H9 (cell line): ENCODE results near the gene SLC38A9. TPM values are rescaled to one million over a fixed set of nuclear protein-coding genes. Genes with fewer than 3 reads are reported as not detected.

Experiments used
- DNase-seq: peaks from one replicate; pipeline ENCODE4 v3.0.0-alpha.2; 2017
- H2AFZ ChIP-seq: one replicate; pipeline ENCODE4 v1.6.1; 2013; ENCODE audit warnings: mild to moderate bottlenecking, low read length, control low read depth, moderate library complexity
- H2AK5ac ChIP-seq: 2 replicates; pipeline ENCODE4 v1.6.1; 2013; ENCODE audit warnings: low read length, control low read depth, mixed read lengths; ENCODE audit not compliant: insufficient read length
- H2BK120ac ChIP-seq: one replicate; pipeline ENCODE4 v1.6.1; 2013; ENCODE audit warnings: low read depth, mild to moderate bottlenecking, low read length, control low read depth, inconsistent platforms; ENCODE audit not compliant: poor library complexity, severe bottlenecking
- H2BK12ac ChIP-seq: 2 replicates; pipeline ENCODE4 v1.6.1; 2013; ENCODE audit warnings: low read length, control low read depth, mixed read lengths, low read depth; ENCODE audit not compliant: insufficient read length
- H2BK15ac ChIP-seq: 2 replicates; pipeline ENCODE4 v1.6.1; 2013; ENCODE audit warnings: low read depth, low read length, control low read depth
- H2BK20ac ChIP-seq: one replicate; pipeline ENCODE4 v1.6.1; 2013; ENCODE audit warnings: low read depth, mild to moderate bottlenecking, low read length, control low read depth, inconsistent platforms; ENCODE audit not compliant: poor library complexity, severe bottlenecking
- H2BK5ac ChIP-seq: 2 replicates; pipeline ENCODE4 v1.6.1; 2013; ENCODE audit warnings: low read length, control low read depth, mixed read lengths; ENCODE audit not compliant: insufficient read length
- H3K14ac ChIP-seq: 2 replicates; pipeline ENCODE4 v1.6.1; 2013; ENCODE audit warnings: low read length, control low read depth; ENCODE audit not compliant: insufficient read depth
- H3K18ac ChIP-seq: 2 replicates; pipeline ENCODE4 v1.6.1; 2013; ENCODE audit warnings: low read depth, mild to moderate bottlenecking, mixed read lengths, low read length, control low read depth; ENCODE audit not compliant: insufficient read length
- H3K23ac ChIP-seq: 2 replicates; pipeline ENCODE4 v1.6.1; 2013; ENCODE audit warnings: low read length, control low read depth, mixed read lengths, low read depth; ENCODE audit not compliant: insufficient read length
- H3K23me2 ChIP-seq: 2 replicates; pipeline ENCODE4 v1.6.1; 2013; ENCODE audit warnings: low read depth, mild to moderate bottlenecking, mixed read lengths, low read length, control low read depth; ENCODE audit not compliant: insufficient read length, poor library complexity, severe bottlenecking
- H3K27ac ChIP-seq: 2 replicates; pipeline ENCODE4 v1.5.1; 2013; ENCODE audit warnings: low read length, control low read depth, mixed read lengths, low read depth; ENCODE audit not compliant: insufficient read length
- H3K27me3 ChIP-seq: 2 replicates; pipeline ENCODE4 v1.6.1; 2013; ENCODE audit warnings: low read length, control low read depth, inconsistent platforms; ENCODE audit not compliant: insufficient read depth
- H3K4ac ChIP-seq: 2 replicates; pipeline ENCODE4 v1.6.1; 2013; ENCODE audit warnings: low read depth, mild to moderate bottlenecking, control low read depth, inconsistent platforms, low read length, moderate library complexity
- H3K4me1 ChIP-seq: 2 replicates; pipeline ENCODE4 v1.6.1; 2013; ENCODE audit warnings: low read length, control low read depth, inconsistent platforms; ENCODE audit not compliant: insufficient read depth
- H3K4me2 ChIP-seq: 2 replicates; pipeline ENCODE4 v1.6.1; 2013; ENCODE audit warnings: low read length, control low read depth, mixed read lengths; ENCODE audit not compliant: insufficient read length, insufficient read depth
- H3K56ac ChIP-seq: 2 replicates; pipeline ENCODE4 v1.6.1; 2013; ENCODE audit warnings: low read depth, mild to moderate bottlenecking, mixed read lengths, low read length, control low read depth; ENCODE audit not compliant: insufficient read length
- H3K79me1 ChIP-seq: 2 replicates; pipeline ENCODE4 v1.6.1; 2013; ENCODE audit warnings: low read depth, mild to moderate bottlenecking, moderate library complexity, low read length, control low read depth, inconsistent platforms; ENCODE audit not compliant: insufficient read depth, poor library complexity, severe bottlenecking
- H3K79me2 ChIP-seq: 2 replicates; pipeline ENCODE4 v1.6.1; 2013; ENCODE audit warnings: low read length, control low read depth, inconsistent platforms; ENCODE audit not compliant: insufficient read depth
- H3K9ac ChIP-seq: 2 replicates; pipeline ENCODE4 v1.6.1; 2013; ENCODE audit warnings: low read length, control low read depth, mixed read lengths; ENCODE audit not compliant: insufficient read length; ENCODE audit errors: extremely low read depth
- H3K9me3 ChIP-seq: one replicate; pipeline ENCODE4 v1.6.1; 2013; ENCODE audit warnings: low read depth, low read length, inconsistent platforms; ENCODE audit not compliant: control insufficient read depth
- H3T11ph ChIP-seq: one replicate; pipeline ENCODE4 v1.6.1; 2013; ENCODE audit warnings: mild to moderate bottlenecking, low read length, control low read depth, inconsistent platforms
- H4K20me1 ChIP-seq: one replicate; pipeline ENCODE4 v1.6.1; 2013; ENCODE audit not compliant: control insufficient read depth, insufficient read length, insufficient read depth
- H4K5ac ChIP-seq: 2 replicates; pipeline ENCODE4 v1.6.1; 2013; ENCODE audit warnings: low read depth, mild to moderate bottlenecking, mixed read lengths, low read length, control low read depth; ENCODE audit not compliant: insufficient read length
- H4K8ac ChIP-seq: replicated peaks from 2 replicates; pipeline ENCODE4 v1.6.1; 2013; ENCODE audit warnings: low read length, control low read depth, mixed read lengths, low read depth; ENCODE audit not compliant: insufficient read length
- H4K91ac ChIP-seq: 2 replicates; pipeline ENCODE4 v1.6.1; 2013; ENCODE audit warnings: low read depth, mild to moderate bottlenecking, moderate library complexity, mixed read lengths, low read length, control low read depth; ENCODE audit not compliant: insufficient read length
- H3K27ac Mint-ChIP-seq, 3 experiments: 2 replicates in 2 of 3; 3 replicates in 1 of 3; pipeline ENCODE4 v1.8.0; 2020 to 2021; ENCODE audit warnings: mixed read lengths in 3 of 3, mild to moderate bottlenecking in 1 of 3, moderate library complexity in 1 of 3
- H3K27me3 Mint-ChIP-seq: 2 replicates; pipeline ENCODE4 v1.8.0; 2021; ENCODE audit warnings: low read depth, mild to moderate bottlenecking, moderate library complexity, mixed read lengths
- H3K36me3 Mint-ChIP-seq, 3 experiments: 2 replicates in 2 of 3; 3 replicates in 1 of 3; pipeline ENCODE4 v1.8.0; 2020 to 2021; ENCODE audit warnings: low read depth in 3 of 3, mixed read lengths in 3 of 3; ENCODE audit not compliant: insufficient read depth in 1 of 3
- H3K4me1 Mint-ChIP-seq, 2 experiments: 2 replicates each; pipeline ENCODE4 v1.8.0; 2020; ENCODE audit warnings: mixed read lengths in 2 of 2
- H3K4me3 Mint-ChIP-seq, 2 experiments: 2 replicates in 1 of 2; 3 replicates in 1 of 2; pipeline ENCODE4 v1.8.0; 2020 to 2021; ENCODE audit warnings: mild to moderate bottlenecking in 2 of 2, mixed read lengths in 2 of 2, moderate library complexity in 1 of 2
- H3K9me3 Mint-ChIP-seq, 2 experiments: 2 replicates in 1 of 2; 3 replicates in 1 of 2; pipeline ENCODE4 v1.8.0; 2020; ENCODE audit warnings: mild to moderate bottlenecking in 2 of 2, mixed read lengths in 2 of 2, moderate library complexity in 1 of 2
- total RNA-seq: library from RNA; stranded (reverse); gene quantifications from 2 replicates; pipeline ENCODE4 v1.2.1, GENCODE V29; 2021
- TF ChIP-seq, protein P1 (sequence below): fragments of 200-600 bp; sonication (generic); conservative IDR thresholded peaks from 3 replicates; pipeline ENCODE4 v1.8.0; 2021; ENCODE audit warnings: antibody characterized with exemption, mild to moderate bottlenecking

The SLC38A9 gene
- total RNA-seq, 1 experiment from 2014 or later, result 48.5 TPM

DNA sequence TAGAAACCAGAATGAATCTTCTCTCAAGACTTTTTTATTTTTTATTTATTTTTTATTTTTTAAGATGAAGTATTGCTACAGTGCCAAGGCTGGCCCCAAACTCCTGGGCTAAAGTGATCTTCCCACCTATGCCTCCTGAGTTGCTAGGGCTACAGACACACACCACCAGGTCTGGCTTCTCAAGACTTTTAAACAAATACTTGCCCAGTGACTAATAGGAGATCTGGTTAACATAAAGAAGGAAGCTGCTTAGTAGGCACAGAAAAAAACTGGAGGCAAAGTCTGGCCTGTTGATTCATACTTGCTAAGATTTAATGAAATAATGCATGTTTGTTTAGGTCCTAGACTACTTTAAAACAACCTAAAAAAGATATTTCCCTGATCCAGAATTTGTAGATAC is 43.8 kb downstream of the SLC38A9 start:
- no peaks in the 10 kb centered on the region for H4K20me1 ChIP-seq
- H3K9me3 ChIP-seq, result no peaks in the 10 kb centered on the region
- DNase-seq, result no peak
- Mint-ChIP-seq H3K9me3 (no peaks in the 10 kb centered on the region), H3K4me1 (peaks cover 0 to 6% of the 10 kb centered on the region in 2 experiments; a peak in 1 of 4 replicates), H3K27me3 (no peaks in the 10 kb centered on the region), H3K27ac (peak overlapping the region in 1 of 3 experiments; percentile 85; a peak in 3 of 7 replicates), H3K36me3 (peaks cover 0 to 27% (median 20%) of the 10 kb centered on the region in 3 experiments; a peak in 6 of 7 replicates), H3K4me3 (no peak overlapping the region)
- no peak overlapping the region for H2AK5ac ChIP-seq
- no peak overlapping the region for H2BK15ac ChIP-seq
- no peak overlapping the region for H2AFZ ChIP-seq
- no peak overlapping the region for H3K23ac ChIP-seq
- H3K4ac ChIP-seq, result no peak overlapping the region
- H3K14ac ChIP-seq, result no peak overlapping the region
- no peak overlapping the region for H3K9ac ChIP-seq
- H3K27me3 ChIP-seq, result no peaks in the 10 kb centered on the region
- no peak overlapping the region for H4K5ac ChIP-seq
- H3K79me2 ChIP-seq, result no peaks in the 10 kb centered on the region
- H2BK20ac ChIP-seq, result no peak overlapping the region
- no peak overlapping the region for H2BK5ac ChIP-seq
- H4K8ac ChIP-seq, result no peak overlapping the region
- TF ChIP-seq, protein P1, sequence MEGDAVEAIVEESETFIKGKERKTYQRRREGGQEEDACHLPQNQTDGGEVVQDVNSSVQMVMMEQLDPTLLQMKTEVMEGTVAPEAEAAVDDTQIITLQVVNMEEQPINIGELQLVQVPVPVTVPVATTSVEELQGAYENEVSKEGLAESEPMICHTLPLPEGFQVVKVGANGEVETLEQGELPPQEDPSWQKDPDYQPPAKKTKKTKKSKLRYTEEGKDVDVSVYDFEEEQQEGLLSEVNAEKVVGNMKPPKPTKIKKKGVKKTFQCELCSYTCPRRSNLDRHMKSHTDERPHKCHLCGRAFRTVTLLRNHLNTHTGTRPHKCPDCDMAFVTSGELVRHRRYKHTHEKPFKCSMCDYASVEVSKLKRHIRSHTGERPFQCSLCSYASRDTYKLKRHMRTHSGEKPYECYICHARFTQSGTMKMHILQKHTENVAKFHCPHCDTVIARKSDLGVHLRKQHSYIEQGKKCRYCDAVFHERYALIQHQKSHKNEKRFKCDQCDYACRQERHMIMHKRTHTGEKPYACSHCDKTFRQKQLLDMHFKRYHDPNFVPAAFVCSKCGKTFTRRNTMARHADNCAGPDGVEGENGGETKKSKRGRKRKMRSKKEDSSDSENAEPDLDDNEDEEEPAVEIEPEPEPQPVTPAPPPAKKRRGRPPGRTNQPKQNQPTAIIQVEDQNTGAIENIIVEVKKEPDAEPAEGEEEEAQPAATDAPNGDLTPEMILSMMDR, result no peak
- H3K18ac ChIP-seq, result no peak overlapping the region
- no peaks in the 10 kb centered on the region for H3K23me2 ChIP-seq
- no peak overlapping the region for H3T11ph ChIP-seq
- no peak overlapping the region for H3K27ac ChIP-seq
- H3K4me2 ChIP-seq, result no peak overlapping the region
- no peak overlapping the region for H4K91ac ChIP-seq
- H2BK120ac ChIP-seq, result no peak overlapping the region
- H3K79me1 ChIP-seq, result no peaks in the 10 kb centered on the region
- H3K56ac ChIP-seq, result no peak overlapping the region
- no peaks in the 10 kb centered on the region for H3K4me1 ChIP-seq
- H2BK12ac ChIP-seq, result no peak overlapping the region
